Measurements from ENCODE around the gene PNKD.
"Not testable (repeated sequence)": the region's sequence is repeated elsewhere in the genome, so short reads cannot be mapped to it uniquely, and the experiment has no call there.

PNKD gene

GRCh38 chr2:218257390-218257981 lies 12.8 kb upstream of the PNKD start:
- DNase-seq, result peak in 1 of 2 donors; percentile 28

- DNase-seq, result no peak
Observed at GRCh38 chr2:218259099-218259961, 11.0 kb upstream of the PNKD start.

GRCh38 chr2:218260166-218260565 lies 10.2 kb upstream of the PNKD start:
- DNase-seq, result no peak

GRCh38 chr2:218260742-218261422 lies 9.4 kb upstream of the PNKD start, which contains the start of gene GPBAR1:
Gene GPBAR1 (plus strand): TSS chr2:218261015. CDS start chr2:218262725, 1,710 bp downstream.
- DNase-seq, result no peak

GRCh38 chr2:218261423-218262236 lies 8.7 kb upstream of the PNKD start:
- no peak for DNase-seq

GRCh38 chr2:218262237-218262600 lies 8.1 kb upstream of the PNKD start:
- DNase-seq, result no peak

- no peak for DNase-seq
Observed at GRCh38 chr2:218262631-218263586, 7.4 kb upstream of the PNKD start.

GRCh38 chr2:218263817-218264641 lies 6.3 kb upstream of the PNKD start:
- DNase-seq, result no peak

- DNase-seq, result no peak
Observed at GRCh38 chr2:218264773-218265561, 5.4 kb upstream of the PNKD start.

- DNase-seq, result no peak
Observed at GRCh38 chr2:218265626-218266025, 4.7 kb upstream of the PNKD start.

GRCh38 chr2:218266316-218266979 lies 3.9 kb upstream of the PNKD start:
- DNase-seq, result no peak

- DNase-seq, result no peak
Observed at GRCh38 chr2:218267259-218267658, 3.1 kb upstream of the PNKD start.

GRCh38 chr2:218270721-218271486 lies 585 bp downstream of the PNKD start:
- no peak for DNase-seq

GRCh38 chr2:218271487-218271797 lies 1.1 kb downstream of the PNKD start:
- DNase-seq, result no peak

GRCh38 chr2:218271865-218272530 lies 1.7 kb downstream of the PNKD start:
- DNase-seq, result no peak

- DNase-seq, result peak; percentile 72 to 83
Observed at GRCh38 chr2:218272531-218273212, 2.4 kb downstream of the PNKD start.

- DNase-seq, result not testable (repeated sequence)
Observed at GRCh38 chr2:218273214-218273907, 3.0 kb downstream of the PNKD start.
